Measurements from ENCODE around the gene COMTD1. TPM values are rescaled to one million over a fixed set of nuclear protein-coding genes. Genes with fewer than 3 reads are reported as not detected.

Gene COMTD1
- total and polyA plus RNA-seq, 2 donors (not counting 3 experiments of a cell fraction or from before 2014, with no cell fraction given) = 18.4 to 18.6 TPM

DNA sequence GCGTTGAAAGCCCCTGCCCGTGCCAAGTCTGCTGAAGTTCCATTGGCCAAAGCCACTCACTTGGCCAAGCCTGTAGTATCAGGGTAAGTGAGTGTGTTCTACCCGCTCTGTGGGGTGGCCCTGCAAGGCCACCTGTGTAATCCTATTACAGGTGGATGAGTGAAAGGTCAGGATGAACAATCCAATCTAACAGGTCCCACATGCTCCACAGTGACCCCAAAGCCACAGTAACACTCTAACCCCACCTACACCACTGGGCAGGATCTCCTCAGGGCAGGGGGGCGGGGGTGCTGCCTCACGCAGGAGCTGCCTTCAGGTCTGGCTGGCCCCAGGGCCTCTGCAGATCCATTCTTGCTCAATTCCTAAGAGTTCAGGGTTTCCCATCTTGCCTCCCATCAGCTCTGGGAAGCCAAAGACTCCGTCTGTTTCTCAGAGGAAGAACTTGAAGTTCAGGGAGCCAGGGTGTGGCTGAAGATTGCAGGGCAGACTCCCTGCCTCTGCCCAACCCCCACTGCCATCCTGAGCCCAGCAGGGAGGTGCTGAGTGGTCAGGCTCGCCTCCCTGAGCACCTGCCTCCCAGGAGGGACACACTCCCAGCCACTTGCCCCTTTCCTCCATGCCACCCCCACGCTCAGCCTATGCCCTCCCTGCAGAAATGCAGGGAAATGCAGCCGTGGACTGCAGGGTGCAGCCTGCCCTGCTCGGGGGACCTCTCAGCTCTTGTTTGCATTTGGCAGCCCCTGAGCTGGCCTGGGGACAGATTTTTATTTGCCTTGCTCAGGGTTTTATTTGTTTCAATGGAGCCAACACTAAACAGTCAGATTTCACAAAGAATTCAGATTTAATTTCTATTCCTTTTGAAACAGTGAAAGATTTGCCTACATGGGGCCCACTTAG is 9.8 kb upstream of the COMTD1 start:
- no peaks in the 10 kb centered on the region for H3K36me3 ChIP-seq (ENCODE audit: control insufficient read depth in 2 of 2, extremely low read depth in 1 of 2, insufficient read depth in 2 of 2, low read length in 2 of 2)
- DNase-seq (ENCODE audit: low read depth, low spot score) (no peak), FAIRE-seq (no peak)
- no peak overlapping the region for H3K4me3 ChIP-seq (replicated peaks in 1 of 3; ENCODE audit: insufficient read depth in 1 of 3, low read depth in 1 of 3, low read length in 3 of 3)
- no peak overlapping the region for H3K27ac ChIP-seq (ENCODE audit: insufficient read depth, low read depth, low read length)
- no peaks in the 10 kb centered on the region for H3K9me1 ChIP-seq (replicated peaks; ENCODE audit: control insufficient read depth, extremely low read depth, insufficient read depth, low read length)
- H2AFZ ChIP-seq (ENCODE audit: low read depth, low read length) = no peak overlapping the region
- ChIA-PET POLR2A (no interaction called here), CTCF (no interaction called here)
- H3K9ac ChIP-seq (replicated peaks; ENCODE audit: extremely low read depth, insufficient read depth, low read length) = no peak overlapping the region
- H3K79me2 ChIP-seq (ENCODE audit: control insufficient read depth, insufficient read depth, low read length) = no peaks in the 10 kb centered on the region
- TF ChIP-seq MYC (IDR thresholded peaks at IDR 0.05; ENCODE audit: low read depth, low read length) (no peak), EZH2 (IDR thresholded peaks at IDR 0.05; ENCODE audit: borderline replicate concordance, low read depth, low read length, severe bottlenecking) (no peak), POLR2AphosphoS5 (IDR thresholded peaks at IDR 0.05; ENCODE audit: insufficient read depth, low read depth, low read length) (no peak), JUN (IDR thresholded peaks at IDR 0.05; ENCODE audit: borderline replicate concordance, insufficient read depth, insufficient read length, low read depth) (no peak), FOS (IDR thresholded peaks at IDR 0.05; ENCODE audit: borderline replicate concordance, insufficient read depth, low read length) (no peak), GATA2 (IDR thresholded peaks at IDR 0.05; ENCODE audit: insufficient read depth, insufficient read length, low read depth, low read length) (no peak), POLR2A (IDR thresholded peaks at IDR 0.05; ENCODE audit: low read depth, low read length) (no peak)
- TF ChIP-seq, protein P1, sequence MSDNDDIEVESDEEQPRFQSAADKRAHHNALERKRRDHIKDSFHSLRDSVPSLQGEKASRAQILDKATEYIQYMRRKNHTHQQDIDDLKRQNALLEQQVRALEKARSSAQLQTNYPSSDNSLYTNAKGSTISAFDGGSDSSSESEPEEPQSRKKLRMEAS (IDR thresholded peaks at IDR 0.05; ENCODE audit: insufficient read depth, insufficient read length) = no peak
- TF ChIP-seq, protein P2, sequence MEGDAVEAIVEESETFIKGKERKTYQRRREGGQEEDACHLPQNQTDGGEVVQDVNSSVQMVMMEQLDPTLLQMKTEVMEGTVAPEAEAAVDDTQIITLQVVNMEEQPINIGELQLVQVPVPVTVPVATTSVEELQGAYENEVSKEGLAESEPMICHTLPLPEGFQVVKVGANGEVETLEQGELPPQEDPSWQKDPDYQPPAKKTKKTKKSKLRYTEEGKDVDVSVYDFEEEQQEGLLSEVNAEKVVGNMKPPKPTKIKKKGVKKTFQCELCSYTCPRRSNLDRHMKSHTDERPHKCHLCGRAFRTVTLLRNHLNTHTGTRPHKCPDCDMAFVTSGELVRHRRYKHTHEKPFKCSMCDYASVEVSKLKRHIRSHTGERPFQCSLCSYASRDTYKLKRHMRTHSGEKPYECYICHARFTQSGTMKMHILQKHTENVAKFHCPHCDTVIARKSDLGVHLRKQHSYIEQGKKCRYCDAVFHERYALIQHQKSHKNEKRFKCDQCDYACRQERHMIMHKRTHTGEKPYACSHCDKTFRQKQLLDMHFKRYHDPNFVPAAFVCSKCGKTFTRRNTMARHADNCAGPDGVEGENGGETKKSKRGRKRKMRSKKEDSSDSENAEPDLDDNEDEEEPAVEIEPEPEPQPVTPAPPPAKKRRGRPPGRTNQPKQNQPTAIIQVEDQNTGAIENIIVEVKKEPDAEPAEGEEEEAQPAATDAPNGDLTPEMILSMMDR (IDR thresholded peaks at IDR 0.05; ENCODE audit: extremely low read depth in 1 of 2, insufficient read depth in 1 of 2, low read depth in 1 of 2, low read length in 2 of 2) = no peak
- dilution Hi-C loops (cut with MboI; ENCODE audit: extremely low pct_ligation_motif_present, low sequenced_read_pairs) = no loop called here
- no peak overlapping the region for H3K4me2 ChIP-seq (ENCODE audit: insufficient read depth, low read length)
- H3K27me3 ChIP-seq (ENCODE audit: control insufficient read depth in 2 of 2, insufficient read depth in 2 of 2, low read length in 2 of 2) = no peaks in the 10 kb centered on the region
- no peaks in the 10 kb centered on the region for H3K9me3 ChIP-seq (replicated peaks; ENCODE audit: control insufficient read depth, insufficient read depth, low read length)
- BruUV-seq (replicated peaks) = no TSS peak
- H4K20me1 ChIP-seq (replicated peaks; ENCODE audit: control insufficient read depth, extremely low read depth, insufficient read depth, low read length) = no peaks in the 10 kb centered on the region
- intact Hi-C loops (cut with micrococcal nuclease) = no loop called here
- H3K4me1 ChIP-seq (ENCODE audit: control insufficient read depth, extremely low read depth, insufficient read depth, low read length) = no peaks in the 10 kb centered on the region
